Mesendoderm (in vitro differentiated cells): Measurements from ENCODE around the gene EPS8.

Source experiments
- DNase-seq: peaks from one replicate; pipeline ENCODE4 v3.0.0; 2013
- H2AK5ac ChIP-seq: 2 replicates; pipeline ENCODE4 v1.6.1; 2013; ENCODE audit warnings: low read length, inconsistent platforms
- H2BK120ac ChIP-seq: 2 replicates; pipeline ENCODE4 v1.6.1; 2013; ENCODE audit warnings: low read depth, mild to moderate bottlenecking, low read length, moderate library complexity, mixed read lengths
- H2BK15ac ChIP-seq: replicated peaks from 2 replicates; pipeline ENCODE4 v1.6.1; 2013; ENCODE audit warnings: low read depth, mild to moderate bottlenecking, moderate library complexity
- H2BK5ac ChIP-seq: 2 replicates; pipeline ENCODE4 v1.6.1; 2013; ENCODE audit warnings: low read length, inconsistent platforms
- H3K18ac ChIP-seq: 2 replicates; pipeline ENCODE4 v1.6.1; 2013; ENCODE audit warnings: mild to moderate bottlenecking, low read length, mixed read lengths
- H3K23ac ChIP-seq: one replicate; pipeline ENCODE4 v1.6.1; 2013; ENCODE audit warnings: low read length
- H3K27ac ChIP-seq: 2 replicates; pipeline ENCODE4 v1.5.1; 2013; ENCODE audit warnings: low read depth, mild to moderate bottlenecking, inconsistent platforms, low read length, moderate library complexity
- H3K27me3 ChIP-seq: 2 replicates; pipeline ENCODE4 v1.6.1; 2013; ENCODE audit warnings: low read length, control low read depth, mild to moderate bottlenecking, inconsistent platforms; ENCODE audit not compliant: insufficient read depth, poor library complexity
- H3K36me3 ChIP-seq: 2 replicates; pipeline ENCODE4 v1.6.1; 2013; ENCODE audit warnings: low read length, inconsistent platforms; ENCODE audit not compliant: control insufficient read depth, insufficient read depth
- H3K4ac ChIP-seq: one replicate; pipeline ENCODE4 v1.6.1; 2013; ENCODE audit warnings: low read depth, mild to moderate bottlenecking, low read length, moderate library complexity
- H3K4me1 ChIP-seq: 2 replicates; pipeline ENCODE4 v1.6.1; 2013; ENCODE audit warnings: low read depth, low read length, inconsistent platforms; ENCODE audit not compliant: control insufficient read depth
- H3K4me2 ChIP-seq: 2 replicates; pipeline ENCODE4 v1.6.1; 2013; ENCODE audit warnings: low read length
- H3K4me3 ChIP-seq: 2 replicates; pipeline ENCODE4 v1.5.1; 2013; ENCODE audit warnings: mild to moderate bottlenecking, low read length
- H3K56ac ChIP-seq: one replicate; pipeline ENCODE4 v1.6.1; 2013; ENCODE audit warnings: low read length
- H3K79me1 ChIP-seq: 2 replicates; pipeline ENCODE4 v1.6.1; 2013; ENCODE audit warnings: low read length, inconsistent platforms
- H3K79me2 ChIP-seq: 2 replicates; pipeline ENCODE4 v1.6.1; 2013; ENCODE audit warnings: mild to moderate bottlenecking, low read length; ENCODE audit not compliant: control insufficient read depth, insufficient read depth
- H3K9ac ChIP-seq: 2 replicates; pipeline ENCODE4 v1.6.1; 2013; ENCODE audit warnings: low read length, inconsistent platforms
- H4K5ac ChIP-seq: one replicate; pipeline ENCODE4 v1.6.1; 2013; ENCODE audit warnings: low read length
- H4K8ac ChIP-seq: one replicate; pipeline ENCODE4 v1.6.1; 2013; ENCODE audit warnings: low read depth, mild to moderate bottlenecking, control low read depth, low read length, moderate library complexity
- WGBS: extraction: QIAGEN DNeasy Blood & Tissue Kit; methylation state at CpG from one replicate; pipeline ENCODE4 v1.1.7; 2013; ENCODE audit warnings: low lambda C conversion rate, missing lambda C conversion rate; ENCODE audit not compliant: insufficient coverage; ENCODE audit errors: extremely low coverage; 5-methylcytosine and 5-hydroxymethylcytosine counted together

Gene EPS8

GRCh38 chr12:15819644-15820437, 30.7 kb upstream of the EPS8 start:
- H3K36me3 ChIP-seq = no peaks in the 10 kb centered on the region
- no peak overlapping the region for H3K18ac ChIP-seq
- H2BK5ac ChIP-seq = no peak overlapping the region
- no peaks in the 10 kb centered on the region for H3K79me1 ChIP-seq
- H3K4me3 ChIP-seq = no peak overlapping the region
- no peak overlapping the region for H3K4me2 ChIP-seq
- no peak overlapping the region for H4K8ac ChIP-seq
- H3K27ac ChIP-seq = no peak overlapping the region
- no peak overlapping the region for H3K23ac ChIP-seq
- no CpG with 5 or more reads among the region's 3 CpGs for WGBS
- no peaks in the 10 kb centered on the region for H3K4me1 ChIP-seq
- H3K79me2 ChIP-seq = no peaks in the 10 kb centered on the region
- no peak overlapping the region for H3K56ac ChIP-seq
- H2BK120ac ChIP-seq = no peak overlapping the region
- H3K4ac ChIP-seq = no peak overlapping the region
- H3K27me3 ChIP-seq = no peaks in the 10 kb centered on the region
- H4K5ac ChIP-seq = no peak overlapping the region
- no peak overlapping the region for H3K9ac ChIP-seq
- no peak overlapping the region for H2BK15ac ChIP-seq
- no peak for DNase-seq
- H2AK5ac ChIP-seq = no peak overlapping the region

- H3K27me3 ChIP-seq = no peaks in the 10 kb centered on the region
Measured at GRCh38 chr12:15818418-15818817, 29.2 kb upstream of the EPS8 start.

GRCh38 chr12:15815730-15816129, 26.5 kb upstream of the EPS8 start:
- Histone ChIP-seq H4K8ac (no peak overlapping the region), H3K4me3 (no peak overlapping the region), H3K23ac (no peak overlapping the region), H2BK120ac (no peak overlapping the region), H3K27me3 (no peaks in the 10 kb centered on the region), H3K27ac (no peak overlapping the region), H3K9ac (no peak overlapping the region), H3K4ac (no peak overlapping the region), H4K5ac (no peak overlapping the region), H2AK5ac (no peak overlapping the region), H3K56ac (no peak overlapping the region), H3K4me1 (no peaks in the 10 kb centered on the region), H2BK15ac (no peak overlapping the region), H3K36me3 (no peaks in the 10 kb centered on the region), H3K18ac (no peak overlapping the region), H2BK5ac (no peak overlapping the region), H3K79me2 (no peaks in the 10 kb centered on the region), H3K79me1 (no peaks in the 10 kb centered on the region), H3K4me2 (no peak overlapping the region)
- no CpG with 5 or more reads among the region's 2 CpGs for WGBS
- no peak for DNase-seq

More at GRCh38 chr12:15818418-15818817, 29.2 kb upstream of the EPS8 start:
- Histone ChIP-seq H3K23ac (no peak overlapping the region), H3K4me2 (no peak overlapping the region), H3K4me1 (no peaks in the 10 kb centered on the region), H4K8ac (no peak overlapping the region), H3K18ac (no peak overlapping the region), H3K56ac (no peak overlapping the region), H3K27ac (no peak overlapping the region), H4K5ac (no peak overlapping the region), H2BK15ac (no peak overlapping the region), H3K4ac (no peak overlapping the region), H3K9ac (no peak overlapping the region), H2BK120ac (no peak overlapping the region), H2AK5ac (no peak overlapping the region), H3K4me3 (no peak overlapping the region), H2BK5ac (no peak overlapping the region), H3K36me3 (no peaks in the 10 kb centered on the region), H3K79me1 (no peaks in the 10 kb centered on the region), H3K79me2 (no peaks in the 10 kb centered on the region)
- no peak for DNase-seq
- no CpG with 5 or more reads among the region's 1 CpG for WGBS

- Histone ChIP-seq H3K27me3 (no peaks in the 10 kb centered on the region), H3K4me2 (no peak overlapping the region), H2BK15ac (no peak overlapping the region), H4K5ac (no peak overlapping the region), H2BK120ac (no peak overlapping the region), H3K36me3 (no peaks in the 10 kb centered on the region), H3K9ac (no peak overlapping the region), H3K79me1 (no peaks in the 10 kb centered on the region), H3K4me1 (no peaks in the 10 kb centered on the region), H2BK5ac (no peak overlapping the region), H4K8ac (no peak overlapping the region), H3K4me3 (no peak overlapping the region), H3K23ac (no peak overlapping the region), H3K79me2 (no peaks in the 10 kb centered on the region), H3K56ac (no peak overlapping the region), H3K4ac (no peak overlapping the region), H3K27ac (no peak overlapping the region), H2AK5ac (no peak overlapping the region), H3K18ac (no peak overlapping the region)
- DNase-seq = no peak
- WGBS = no CpG with 5 or more reads among the region's 2 CpGs
Measured at GRCh38 chr12:15811214-15812127, 22.3 kb upstream of the EPS8 start.

- Histone ChIP-seq H3K4me1 (no peaks in the 10 kb centered on the region), H4K8ac (no peak overlapping the region), H3K18ac (no peak overlapping the region), H3K79me2 (no peaks in the 10 kb centered on the region), H2BK15ac (no peak overlapping the region), H3K4me3 (no peak overlapping the region), H3K36me3 (no peaks in the 10 kb centered on the region), H2AK5ac (no peak overlapping the region), H2BK5ac (no peak overlapping the region), H3K56ac (no peak overlapping the region), H3K9ac (no peak overlapping the region), H3K23ac (no peak overlapping the region), H4K5ac (no peak overlapping the region), H3K4ac (no peak overlapping the region), H3K79me1 (no peaks in the 10 kb centered on the region), H3K27ac (no peak overlapping the region), H2BK120ac (no peak overlapping the region), H3K4me2 (no peak overlapping the region), H3K27me3 (no peaks in the 10 kb centered on the region)
- WGBS = no CpG with 5 or more reads among the region's 3 CpGs
- DNase-seq = no peak
Measured at GRCh38 chr12:15808652-15809051, 19.5 kb upstream of the EPS8 start.
